Psoas muscle (tissue), 8 donors: ENCODE data around the gene SIM2. TPM values are rescaled to one million over a fixed set of nuclear protein-coding genes. Genes with fewer than 3 reads are reported as not detected.

Experiments
- ATAC-seq, 4 donors: fragments of 200-7000 bp; cut with Tn5 transposase; one replicate each; pipeline ENCODE4 v1.9.1; 2020; ENCODE audit warnings: moderate library complexity in 3 of 4, mild to moderate bottlenecking in 2 of 4
- DNase-seq, 2 donors: peaks; one replicate each; pipeline ENCODE4 v3.0.0-alpha.2; 2020
- H3K27ac ChIP-seq: fragments of 200-600 bp; one replicate; pipeline ENCODE4 v1.8.0; 2022
- H3K27me3 ChIP-seq, 3 donors: fragments of 200-600 bp in 1 of 3; one replicate each; pipeline versions ENCODE4 v1.6.1 to v1.8.0; 2013 to 2022; ENCODE audit warnings: low read length in 2 of 3, mild to moderate bottlenecking in 2 of 3, moderate library complexity in 1 of 3; ENCODE audit not compliant: insufficient read depth in 3 of 3
- H3K36me3 ChIP-seq, 2 donors: fragments of 200-600 bp in 1 of 2; one replicate each; pipeline versions ENCODE4 v1.6.1 to v1.8.0; 2013 to 2022; ENCODE audit warnings: low read depth in 1 of 2, mild to moderate bottlenecking in 1 of 2, moderate library complexity in 1 of 2; ENCODE audit not compliant: insufficient read depth in 1 of 2
- H3K4me1 ChIP-seq: fragments of 200-600 bp; one replicate; pipeline ENCODE4 v1.8.0; 2022
- H3K4me3 ChIP-seq: fragments of 200-600 bp; one replicate; pipeline ENCODE4 v1.8.0; 2022; ENCODE audit warnings: mild to moderate bottlenecking
- H3K9me3 ChIP-seq: fragments of 200-600 bp; one replicate; pipeline ENCODE4 v1.8.0; 2022
- WGBS, 3 donors: extraction: QIAGEN DNeasy Blood & Tissue Kit; methylation state at CpG; one replicate each; pipeline versions ENCODE4 v1.1.6 to v1.1.7; 2013; 5-methylcytosine and 5-hydroxymethylcytosine counted together
- intact Hi-C, 2 donors: fragments of 100-400 bp; cut with DNase I; formaldehyde crosslinking; loops; one replicate each; pipeline versions ENCODE4 v1.11.0 to v1.14.2; 2022
- polyA plus RNA-seq, 3 donors: library from polyadenylated mRNA; stranded (reverse); fragments of 200-250 nt; gene quantifications; one replicate each; pipeline ENCODE4 v1.2.3, GENCODE V29; 2013
- total RNA-seq, 4 donors: library from RNA; stranded (reverse); fragmentation: NEBNext Ultra II Directional in 2 of 4; extraction: Animal tissue kit (Norgen Biotek cat#: 25700) in 2 of 4; gene quantifications; one replicate each; pipeline versions ENCODE4 v1.2.1 to v1.2.4, GENCODE V29; 2021 to 2023
- TF ChIP-seq, protein P1 (sequence below): fragments of 200-600 bp; IDR thresholded peaks from one replicate; pipeline ENCODE4 v1.8.0; 2022; ENCODE audit warnings: antibody characterized with exemption
- donor health status: healthy with polysubstance abuse.
- donor health status: DM: no; HTN: no; CAD: no; lungs with moderate emphysema.
- donor health status: Bipolar disorder and iron deficiency.
- donor health status: healthy.
- donor health status: DM: yes; HTN: yes; CAD: no.
- donor health status: DM: no; HTN: no; CAD: no.
- donor health status: DM: no; HTN: no; CAD: no.
- donor health status: DM: yes; HTN: yes; CAD: no.

The SIM2 gene
- total and polyA plus RNA-seq, 7 donors, result 0.06 to 3.0 (median 0.14) TPM

DNA sequence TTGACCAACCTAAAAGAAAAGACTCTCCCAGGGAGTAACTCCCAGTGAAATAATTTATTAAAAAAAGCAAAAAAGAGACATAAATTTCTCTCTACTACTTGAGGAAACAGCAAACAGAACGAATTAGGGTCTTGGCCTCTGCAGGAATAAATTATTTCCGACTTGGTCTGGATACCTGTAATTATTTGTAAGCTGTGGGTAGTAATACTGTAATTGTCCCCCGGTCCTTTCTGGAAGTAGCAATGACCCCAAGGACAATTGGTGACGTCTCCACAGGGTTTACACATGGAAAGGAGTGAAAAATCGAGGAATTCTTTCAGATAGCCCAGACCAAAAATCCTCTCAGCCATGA, 3.7 kb upstream of the SIM2 start:
- Histone ChIP-seq H3K36me3 (no peaks in the 10 kb centered on the region), H3K9me3 (no peaks in the 10 kb centered on the region), H3K27me3 (peaks cover 0 to 98% (median 78%) of the 10 kb centered on the region in 3 donors), H3K4me1 (peaks cover 42% of the 10 kb centered on the region), H3K4me3 (no peak overlapping the region), H3K27ac (no peak overlapping the region)
- ATAC-seq (no peak), DNase-seq (no peak)
- 35 to 46% (median 40%) methylated on average over 5 of the region's 5 CpGs for WGBS, 3 donors
- intact Hi-C loops, result loop anchor here in 1 of 2 donors (10.0 kb wide), 1 partner anchor 270 kb away; no protein-coding TSS in a partner anchor
- TF ChIP-seq, protein P1, sequence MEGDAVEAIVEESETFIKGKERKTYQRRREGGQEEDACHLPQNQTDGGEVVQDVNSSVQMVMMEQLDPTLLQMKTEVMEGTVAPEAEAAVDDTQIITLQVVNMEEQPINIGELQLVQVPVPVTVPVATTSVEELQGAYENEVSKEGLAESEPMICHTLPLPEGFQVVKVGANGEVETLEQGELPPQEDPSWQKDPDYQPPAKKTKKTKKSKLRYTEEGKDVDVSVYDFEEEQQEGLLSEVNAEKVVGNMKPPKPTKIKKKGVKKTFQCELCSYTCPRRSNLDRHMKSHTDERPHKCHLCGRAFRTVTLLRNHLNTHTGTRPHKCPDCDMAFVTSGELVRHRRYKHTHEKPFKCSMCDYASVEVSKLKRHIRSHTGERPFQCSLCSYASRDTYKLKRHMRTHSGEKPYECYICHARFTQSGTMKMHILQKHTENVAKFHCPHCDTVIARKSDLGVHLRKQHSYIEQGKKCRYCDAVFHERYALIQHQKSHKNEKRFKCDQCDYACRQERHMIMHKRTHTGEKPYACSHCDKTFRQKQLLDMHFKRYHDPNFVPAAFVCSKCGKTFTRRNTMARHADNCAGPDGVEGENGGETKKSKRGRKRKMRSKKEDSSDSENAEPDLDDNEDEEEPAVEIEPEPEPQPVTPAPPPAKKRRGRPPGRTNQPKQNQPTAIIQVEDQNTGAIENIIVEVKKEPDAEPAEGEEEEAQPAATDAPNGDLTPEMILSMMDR, result no peak

DNA sequence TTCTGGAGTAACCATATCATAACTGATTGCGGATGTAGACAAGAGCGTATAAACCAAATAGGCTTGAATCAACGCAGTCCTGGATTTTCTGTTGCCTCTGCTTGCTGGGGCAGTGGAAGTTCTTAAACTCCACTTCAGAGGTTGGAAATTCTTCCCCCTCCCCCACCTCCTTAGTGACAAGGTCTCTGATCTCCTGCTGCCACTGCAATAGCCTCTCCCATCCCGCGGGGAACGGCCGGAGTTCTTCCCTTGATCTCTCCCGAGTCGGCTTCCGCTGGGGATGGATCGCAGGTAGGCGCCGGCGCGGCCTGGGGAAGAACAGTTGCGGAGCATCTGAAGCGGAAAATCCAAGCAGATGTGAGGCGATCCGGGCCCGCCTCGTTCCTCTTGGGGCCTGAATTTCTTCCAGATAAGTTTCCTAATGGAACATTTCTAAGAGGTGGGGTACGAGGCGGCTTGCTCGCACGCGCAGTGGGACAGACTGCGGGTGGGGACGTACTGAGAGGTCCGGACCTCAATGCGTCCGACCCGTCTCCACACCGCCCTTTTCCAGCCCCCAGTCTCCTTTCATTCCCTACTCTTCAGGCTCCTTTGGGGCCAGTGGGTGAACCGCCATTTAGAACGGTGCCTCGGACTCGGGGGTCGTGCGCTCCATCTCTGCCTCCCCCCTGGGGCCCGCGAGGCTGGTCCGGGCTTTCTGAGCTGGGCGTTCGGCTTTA, 3.1 kb upstream of the SIM2 start:
- H3K27ac ChIP-seq, result no peak overlapping the region
- H3K36me3 ChIP-seq, result no peaks in the 10 kb centered on the region
- TF ChIP-seq, protein P1, result no peak
- H3K4me3 ChIP-seq, result no peak overlapping the region
- ATAC-seq (no peak), DNase-seq (no peak)
- peaks cover 47% of the 10 kb centered on the region for H3K4me1 ChIP-seq
- H3K27me3 ChIP-seq, result peaks cover 0 to 100% (median 83%) of the 10 kb centered on the region in 3 donors
- intact Hi-C loops, result loop anchor here in 1 of 2 donors (10.0 kb wide), 1 partner anchor 271 kb away; no protein-coding TSS in a partner anchor
- H3K9me3 ChIP-seq, result no peaks in the 10 kb centered on the region
- WGBS, 3 donors, result 7 to 9% (median 8%) methylated on average over 43 to 44 of the region's 44 CpGs

- ATAC-seq (no peak), DNase-seq (no peak)
- H3K27me3 ChIP-seq, result peaks cover 0 to 100% (median 85%) of the 10 kb centered on the region in 3 donors
- intact Hi-C loops, result loop anchor here in 1 of 2 donors (10.0 kb wide), 1 partner anchor 272 kb away; no protein-coding TSS in a partner anchor
- no peak overlapping the region for H3K4me3 ChIP-seq
- no peaks in the 10 kb centered on the region for H3K9me3 ChIP-seq
- H3K4me1 ChIP-seq, result peaks cover 54% of the 10 kb centered on the region
- 9 to 16% (median 12%) methylated on average over 39 of the region's 39 CpGs for WGBS, 3 donors
- H3K27ac ChIP-seq, result no peak overlapping the region
- TF ChIP-seq, protein P1, result no peak
- H3K36me3 ChIP-seq, result no peaks in the 10 kb centered on the region
These were observed 2.4 kb upstream of the SIM2 start for GRCh38 chr21:36696390-36697059.

- intact Hi-C loops, result loop anchor here in 1 of 2 donors (10.0 kb wide), 1 partner anchor 272 kb away; no protein-coding TSS in a partner anchor
- H3K4me1 ChIP-seq, result peaks cover 58% of the 10 kb centered on the region
- no peaks in the 10 kb centered on the region for H3K9me3 ChIP-seq
- peaks cover 0 to 100% (median 86%) of the 10 kb centered on the region in 3 donors for H3K27me3 ChIP-seq
- no peaks in the 10 kb centered on the region for H3K36me3 ChIP-seq
- no peak for DNase-seq
- no peak overlapping the region for H3K4me3 ChIP-seq
- no peak overlapping the region for H3K27ac ChIP-seq
- TF ChIP-seq, protein P1, result no peak
- ATAC-seq, result peak in 1 of 4 donors; percentile 10
- WGBS, 3 donors, result 3 to 11% (median 8%) methylated on average over 53 to 58 of the region's 58 CpGs
These were observed 1.7 kb upstream of the SIM2 start for GRCh38 chr21:36697060-36697850.
